K562 (cell line): ENCODE results near the gene ZFYVE28. TPM values are rescaled to one million over a fixed set of nuclear protein-coding genes. Genes with fewer than 3 reads are reported as not detected.
A peak's percentile ranks its signal among the peaks of the same experiment; 100 is the strongest.

Source experiments
- ATAC-seq: fragments of 200-7000 bp; cut with Tn5 transposase; 3 replicates; pipeline ENCODE4 v1.9.1; 2020; ENCODE audit warnings: moderate library complexity
- BruUV-seq: library from RNA; stranded (reverse); fragments of 400-500 nt; replicated peaks from 2 replicates; lab custom pipeline; 2021; lab: Mats Ljungman, UMichigan
- CTCF ChIA-PET: fragments of 300-600 bp; formaldehyde crosslinking; extraction: SDS; loops from one replicate; lab custom pipeline; 2021; ENCODE audit warnings: low intra/inter-chr PET ratio; lab: Yijun Ruan, JAX
- POLR2A ChIA-PET: fragments of 300-600, 350-650 bp; sonication (Branson Sonifier 250); formaldehyde crosslinking; extraction: SDS; loops from one replicate; lab custom pipeline; 2021; ENCODE audit warnings: antibody characterized with exemption, inconsistent platforms; lab: Yijun Ruan, JAX
- DNase-seq, 4 experiments: peaks; one replicate each; pipeline versions ENCODE4 v3.0.0 to v3.0.0-alpha.2; 2011 to 2018; ENCODE audit warnings: low spot score in 3 of 4, mixed read lengths in 3 of 4; ENCODE audit errors: extremely low read depth in 1 of 4
- FAIRE-seq: peaks from 2 replicates; lab custom pipeline; 2011; peaks lifted over from hg19 to GRCh38; lab: Jason Lieb, UNC
- H2AFZ ChIP-seq: 2 replicates; pipeline ENCODE4 v1.6.0; 2011; ENCODE audit warnings: low read depth, low read length, control low read depth, inconsistent platforms
- H3K27ac ChIP-seq: fragments of 200-600 bp; 3 replicates; pipeline ENCODE4 v1.8.0; 2011; ENCODE audit warnings: low read depth, mild to moderate bottlenecking, control low read depth, inconsistent platforms, low read length, moderate library complexity, mixed read lengths; ENCODE audit errors: extremely low read depth
- H3K27me3 ChIP-seq, 2 experiments: fragments of 300-600 bp in 1 of 2; 2 replicates in 1 of 2; 3 replicates in 1 of 2; pipeline versions ENCODE4 v1.6.0 to v1.8.0; 2011; ENCODE audit warnings: inconsistent platforms in 2 of 2, low read length in 2 of 2, mild to moderate bottlenecking in 1 of 2, mixed read lengths in 1 of 2, moderate library complexity in 1 of 2; ENCODE audit not compliant: control insufficient read depth in 2 of 2, insufficient read depth in 2 of 2
- H3K36me3 ChIP-seq: fragments of 300-600 bp; 3 replicates; pipeline ENCODE4 v1.8.0; 2011; ENCODE audit warnings: mild to moderate bottlenecking, low read length, inconsistent platforms; ENCODE audit not compliant: control insufficient read depth, insufficient read depth
- H3K4me1 ChIP-seq, 2 experiments: fragments of 200-600 bp in 1 of 2; replicated peaks in 1 of 2; 2 replicates in 1 of 2; 3 replicates in 1 of 2; pipeline versions ENCODE4 v1.5.1 to v1.8.0; 2011; ENCODE audit warnings: inconsistent platforms in 2 of 2, low read length in 2 of 2, mild to moderate bottlenecking in 1 of 2, mixed read lengths in 1 of 2, moderate library complexity in 1 of 2; ENCODE audit not compliant: control insufficient read depth in 2 of 2, insufficient read depth in 2 of 2
- H3K4me2 ChIP-seq: 2 replicates; pipeline ENCODE4 v1.6.1; 2011; ENCODE audit warnings: low read length, control low read depth, inconsistent platforms, mixed read lengths; ENCODE audit not compliant: insufficient read depth
- H3K4me3 ChIP-seq: fragments of 200-600 bp; sonication (generic), shearing (Covaris generic); 2 replicates; pipeline ENCODE4 v1.5.1; 2016; ENCODE audit warnings: control low read depth, inconsistent platforms
- H3K79me2 ChIP-seq: fragments of 200-600 bp; 3 replicates; pipeline ENCODE4 v1.8.0; 2011; ENCODE audit warnings: low read length, inconsistent platforms; ENCODE audit not compliant: control insufficient read depth, insufficient read depth
- H3K9ac ChIP-seq, 2 experiments: 2 replicates each; pipeline versions ENCODE4 v1.6.0 to v1.6.1; 2011; ENCODE audit warnings: low read depth in 2 of 2, low read length in 2 of 2, control low read depth in 1 of 2, inconsistent platforms in 1 of 2, mild to moderate bottlenecking in 1 of 2, mixed read lengths in 1 of 2; ENCODE audit not compliant: insufficient read depth in 1 of 2
- H3K9me1 ChIP-seq: one replicate; pipeline ENCODE4 v1.6.0; 2011; ENCODE audit warnings: inconsistent platforms, mild to moderate bottlenecking, low read length, moderate library complexity; ENCODE audit not compliant: control insufficient read depth, insufficient read depth
- H3K9me3 ChIP-seq: replicated peaks from 2 replicates; pipeline ENCODE4 v1.5.1; 2011; ENCODE audit warnings: low read depth, low read length, inconsistent platforms; ENCODE audit not compliant: control insufficient read depth, insufficient read depth
- H4K20me1 ChIP-seq: replicated peaks from 2 replicates; pipeline ENCODE4 v1.6.1; 2011; ENCODE audit warnings: low read length, inconsistent platforms, mixed read lengths; ENCODE audit not compliant: control insufficient read depth, insufficient read depth
- HNRNPL ChIP-seq: fragments of 200-400 bp; formaldehyde crosslinking; IDR thresholded peaks from 2 replicates; pipeline ENCODE4 v1.6.1; 2017; ENCODE audit warnings: low read depth, mild to moderate bottlenecking, low read length
- ZNF263 ChIP-seq: sonication (generic); formaldehyde crosslinking; IDR thresholded peaks from 2 replicates; pipeline ENCODE4 v1.8.0; 2022; ENCODE audit warnings: mild to moderate bottlenecking, missing genetic modification reagents, borderline replicate concordance
- WGBS: fragments of 100-300 bp; shearing (Covaris generic); methylation state at CpG from one replicate; pipeline ENCODE4 v1.1.6; 2016; ENCODE audit warnings: low coverage, mixed read lengths; ENCODE audit not compliant: insufficient coverage; ENCODE audit errors: missing lambda C conversion rate; 5-methylcytosine and 5-hydroxymethylcytosine counted together
- in situ Hi-C: fragments of 300-500 bp; cut with MboI; formaldehyde crosslinking; loops from 4 replicates; pipeline ENCODE4 v1.15.0; 2018; ENCODE audit warnings: inconsistent platforms, mixed read lengths
- intact Hi-C: fragments of 100-400 bp; cut with micrococcal nuclease; formaldehyde crosslinking; loops from 2 replicates; pipeline ENCODE4 v1.14.2; 2022
- polyA plus RNA-seq, 8 experiments: library from polyadenylated mRNA; depleted of rRNA in 4 of 8; stranded (reverse) in 5 of 8; unstranded in 3 of 8; fragments of >200 nt; fragmentation: Nextera tagmentation in 2 of 8; fragmentation: Illumina TruSeq in 1 of 8; extraction: Ambion mirVana in 2 of 8; extraction: Trizol in 1 of 8; gene quantifications; 2 replicates each; pipeline versions ENCODE4 v1.2.1 to v1.2.3, GENCODE V29; 2011 to 2014; ENCODE audit warnings: inconsistent platforms in 1 of 8, missing spikeins in 1 of 8
- total RNA-seq, 7 experiments: library from RNA; depleted of rRNA in 6 of 7; stranded (reverse); fragments of >200 nt in 6 of 7; fragmentation: Illumina TruSeq in 2 of 7; extraction: Trizol in 2 of 7; gene quantifications; 2 replicates each; pipeline versions ENCODE4 v1.2.1 to v1.2.3, GENCODE V29; 2011 to 2021; ENCODE audit warnings: low replicate concordance in 1 of 7

The ZFYVE28 gene
- total and polyA plus RNA-seq, 9 of the 15 experiments (the other 6 are each of a cell fraction or from before 2014, with no cell fraction given) = 1.3 to 24.8 (median 8.9) TPM

DNA sequence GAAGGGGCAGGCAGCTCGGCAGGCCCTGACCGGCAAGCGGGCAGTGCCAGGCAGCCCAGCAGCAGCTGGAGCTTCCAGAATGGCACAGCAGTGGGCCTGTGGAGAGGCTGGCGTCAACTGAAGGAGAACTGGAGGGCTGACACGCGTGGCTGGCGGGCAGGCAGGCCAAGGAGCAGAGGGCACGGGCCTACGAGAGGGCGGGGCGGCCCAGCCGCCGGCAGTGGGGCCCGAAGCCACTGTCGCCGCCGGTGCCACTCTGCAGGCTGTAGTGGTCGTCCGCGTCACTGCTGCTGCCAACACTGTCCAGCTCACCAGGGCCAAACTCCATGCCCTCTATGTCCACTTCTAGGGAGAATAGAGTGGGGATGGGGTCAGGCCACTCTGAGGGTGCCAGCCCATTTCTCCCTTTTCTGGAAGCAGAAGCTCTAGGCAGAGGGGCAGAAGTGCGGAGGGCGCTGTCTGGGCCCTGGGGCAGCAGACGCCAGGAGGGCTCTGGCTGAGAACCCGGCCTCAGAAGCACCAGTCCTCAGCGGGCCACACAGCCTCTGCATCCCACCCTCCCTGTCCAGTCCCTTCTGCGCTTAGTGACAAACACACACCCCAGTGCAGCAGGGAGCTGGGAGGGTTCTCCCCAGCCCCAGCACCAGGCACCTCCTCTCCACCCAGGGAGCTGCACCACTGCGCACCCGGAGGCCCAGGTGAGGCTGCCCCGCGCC lies 167.9 kb downstream of the ZFYVE28 start:
- no peaks in the 10 kb centered on the region for H3K9me3 ChIP-seq
- in situ Hi-C loops (no loop called here), intact Hi-C loops (no loop called here)
- FAIRE-seq (no peak), ATAC-seq (no peak), DNase-seq (no peak)
- no peaks in the 10 kb centered on the region for H3K27me3 ChIP-seq
- no peak overlapping the region for H3K27ac ChIP-seq
- no TSS peak for BruUV-seq
- CTCF ChIA-PET = interaction anchor here (0.7 kb wide), 1 partner anchor 196 kb away, joined by 7 read pairs; no protein-coding TSS in a partner anchor
- no peak overlapping the region for H3K9ac ChIP-seq
- H3K4me1 ChIP-seq = peaks cover 0 to 75% of the 10 kb centered on the region in 2 experiments; a peak in 3 of 5 replicates
- no peaks in the 10 kb centered on the region for H3K79me2 ChIP-seq
- no peaks in the 10 kb centered on the region for H3K36me3 ChIP-seq
- WGBS = 81% methylated on average over 30 of the region's 30 CpGs
- no peak overlapping the region for H3K4me2 ChIP-seq
- H4K20me1 ChIP-seq = no peaks in the 10 kb centered on the region; the same call in 1 of the 2 replicates
- TF ChIP-seq HNRNPL (peak; percentile 54; the same call in 1 of the 2 replicates), ZNF263 (CRISPR knock-in tag) (no peak)
- POLR2A ChIA-PET = interaction anchor here (1.0 to 2.4 kb wide), 4 partner anchors 9 to 14 kb away, joined by 3 to 9 read pairs (median 5); partner anchors contain the start of genes HAUS3, MXD4 and POLN
- H3K9me1 ChIP-seq = no peaks in the 10 kb centered on the region
- no peak overlapping the region for H2AFZ ChIP-seq
- no peak overlapping the region for H3K4me3 ChIP-seq
